ENCODE measurements around the gene ADARB2.
"Not testable (repeated sequence)": the region's sequence is repeated elsewhere in the genome, so short reads cannot be mapped to it uniquely, and the experiment has no call there.

The ADARB2 gene

DNA sequence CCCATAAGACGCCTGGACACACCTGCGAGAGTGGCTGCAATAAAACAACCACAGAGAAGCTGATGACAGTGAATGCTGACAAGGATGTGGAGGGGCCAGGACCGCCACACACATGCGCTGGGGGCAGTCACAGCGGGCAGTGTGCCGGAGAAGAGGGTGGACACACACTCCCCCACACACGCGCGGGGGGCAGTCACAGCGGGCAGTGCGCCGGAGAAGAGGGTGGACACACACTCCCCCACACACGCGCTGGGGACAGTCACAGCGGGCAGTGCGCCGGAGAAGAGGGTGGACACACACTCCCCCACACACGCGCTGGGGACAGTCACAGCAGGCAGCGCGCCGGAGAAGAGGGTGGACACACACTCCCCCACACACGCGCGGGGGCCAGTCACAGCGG lies 273.4 kb downstream of the ADARB2 start:
- DNase-seq (ENCODE audit: low spot score) = not testable (repeated sequence)

GRCh38 chr10:1462994-1463633 lies 274.2 kb downstream of the ADARB2 start:
- DNase-seq (ENCODE audit: low spot score) = no peak

DNA sequence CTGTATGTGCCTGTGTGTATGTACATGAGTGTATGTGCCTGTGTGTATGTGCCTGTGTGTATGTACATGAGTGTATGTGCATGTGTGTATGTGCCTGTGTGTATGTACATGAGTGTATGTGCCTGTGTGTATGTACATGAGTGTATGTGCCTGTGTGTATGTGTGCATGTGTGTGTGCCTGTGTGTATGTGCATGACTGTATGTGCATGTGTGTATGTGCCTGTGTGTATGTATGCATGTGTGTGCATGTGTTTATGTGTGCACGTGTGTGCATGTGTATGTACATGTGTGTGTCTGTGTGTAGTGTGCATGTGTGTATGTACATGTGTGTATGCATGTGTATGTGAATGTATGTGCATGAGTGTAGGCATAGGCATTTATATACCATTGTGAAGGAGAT lies 274.8 kb downstream of the ADARB2 start:
- no peak for DNase-seq (ENCODE audit: low spot score)

GRCh38 chr10:1462032-1462431 lies 275.3 kb downstream of the ADARB2 start:
- DNase-seq (ENCODE audit: low spot score) = no peak

DNA sequence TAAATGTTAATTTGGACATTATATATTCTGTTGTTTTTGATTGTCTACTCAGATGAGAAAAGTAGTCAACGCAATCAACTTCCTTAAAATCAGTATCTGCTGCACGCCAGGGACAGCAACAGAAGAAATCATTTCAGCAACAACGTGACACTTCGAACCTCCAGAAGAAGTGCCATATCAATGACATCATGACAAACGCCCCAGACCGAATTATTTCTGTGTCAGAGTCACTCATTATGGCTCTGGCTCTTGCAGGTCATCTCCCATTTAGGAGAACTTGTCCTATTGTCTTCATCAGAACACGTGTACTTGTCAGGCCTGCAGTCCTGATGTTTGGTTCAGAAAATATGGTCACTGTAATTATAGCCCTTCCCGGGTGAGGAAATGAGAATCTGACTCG lies 276.3 kb downstream of the ADARB2 start:
- DNase-seq (ENCODE audit: low spot score) = no peak

DNA sequence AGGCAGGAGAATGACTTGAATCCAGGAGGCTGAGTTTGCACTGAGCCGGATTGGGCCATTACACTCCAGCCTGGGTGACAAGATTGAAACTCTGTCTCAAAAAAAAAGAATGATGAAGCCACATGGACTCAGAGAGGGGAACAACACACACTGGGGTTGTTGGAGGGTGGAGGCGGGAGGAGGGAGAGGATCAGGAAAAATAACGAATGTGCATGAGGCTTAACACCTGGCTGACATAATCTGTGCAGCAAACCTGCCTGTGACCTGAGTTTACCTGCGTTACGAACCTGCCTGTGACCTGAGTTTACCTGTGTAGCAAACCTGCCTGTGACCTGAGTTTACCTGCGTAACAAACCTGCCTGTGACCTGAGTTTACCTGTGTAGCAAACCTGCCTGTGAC lies 277.7 kb downstream of the ADARB2 start:
- not testable (repeated sequence) for DNase-seq (ENCODE audit: low spot score)

GRCh38 chr10:1454951-1455350 lies 282.4 kb downstream of the ADARB2 start:
- no peak for DNase-seq (ENCODE audit: low spot score)

DNA sequence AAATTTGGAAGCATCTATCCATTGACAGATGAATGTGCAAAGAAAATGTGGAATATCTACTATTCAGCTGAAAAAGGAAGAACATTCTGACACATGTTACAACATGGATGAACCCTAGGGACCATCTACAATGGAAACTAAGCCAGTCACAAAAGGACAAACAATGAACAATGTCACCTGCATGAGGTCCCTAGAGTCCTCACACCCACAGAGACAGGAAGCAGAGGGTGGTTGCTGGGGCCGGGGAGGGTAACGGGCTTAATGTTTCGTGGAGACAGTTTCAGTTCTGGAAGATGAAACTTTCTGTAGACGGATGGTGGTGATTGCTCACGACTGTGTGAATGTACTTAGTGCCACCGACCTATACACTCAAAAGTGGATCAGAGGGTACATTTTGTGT lies 282.9 kb downstream of the ADARB2 start:
- DNase-seq (ENCODE audit: low spot score) = no peak

DNA sequence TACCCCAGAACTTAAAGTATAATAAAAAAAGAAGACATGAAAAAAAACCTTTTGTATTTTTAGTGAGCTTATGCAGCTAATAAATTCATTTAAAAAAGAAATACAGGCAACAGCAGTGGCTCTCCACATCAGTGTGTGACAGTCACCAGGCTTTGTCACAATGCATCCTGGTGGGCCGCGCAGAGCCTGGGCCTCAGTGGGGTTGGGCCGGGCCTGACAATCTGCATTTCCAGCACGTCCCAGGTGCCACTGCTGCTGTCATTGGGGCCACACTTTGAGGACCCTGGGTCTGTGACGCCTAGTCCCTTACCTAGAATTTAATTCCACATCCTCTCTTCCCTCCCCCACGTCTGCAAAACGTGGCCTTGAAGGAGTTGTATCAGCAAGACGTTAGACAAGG lies 284.5 kb downstream of the ADARB2 start:
- DNase-seq (ENCODE audit: low spot score) = no peak

- DNase-seq (ENCODE audit: low spot score) = no peak
These were observed 285.4 kb downstream of the ADARB2 start for GRCh38 chr10:1451941-1452340.

GRCh38 chr10:1451362-1451888 lies 285.9 kb downstream of the ADARB2 start:
- DNase-seq (ENCODE audit: low spot score) = no peak

DNA sequence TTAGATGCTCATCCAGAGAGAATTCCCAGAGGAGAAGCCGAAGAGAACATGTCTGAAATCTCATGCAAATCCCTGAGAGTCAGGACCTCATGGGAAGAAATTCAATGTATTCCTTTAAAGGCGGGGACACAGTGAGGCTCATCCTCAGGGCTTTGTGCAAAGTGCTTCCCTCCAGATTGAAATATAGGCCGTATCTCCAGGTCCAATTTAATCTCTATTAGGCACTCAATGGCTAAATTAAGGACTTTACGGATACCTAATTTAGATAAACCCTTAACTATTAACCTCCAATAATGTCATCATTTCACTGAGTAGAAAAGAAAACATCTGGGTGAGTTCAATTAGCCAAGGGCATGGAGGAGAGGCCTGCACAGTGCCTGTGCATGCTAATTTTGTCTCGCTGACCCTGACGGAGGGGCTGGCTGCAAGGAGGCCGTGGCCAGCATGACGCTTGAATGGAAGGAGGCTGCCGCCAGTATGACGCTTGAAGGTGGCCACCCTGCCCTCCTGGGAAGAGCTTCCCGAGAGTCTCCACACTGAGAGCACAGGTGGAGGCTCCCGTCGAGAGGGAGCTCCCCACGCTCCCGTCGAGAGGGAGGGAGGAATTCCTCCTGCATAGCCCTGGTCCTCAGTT lies 287.6 kb downstream of the ADARB2 start:
- no peak for DNase-seq (ENCODE audit: low spot score)

- DNase-seq (ENCODE audit: low spot score) = no peak
These were observed 288.3 kb downstream of the ADARB2 start for GRCh38 chr10:1449021-1449420.

- no peak for DNase-seq (ENCODE audit: low spot score)
These were observed 288.9 kb downstream of the ADARB2 start for GRCh38 chr10:1448252-1448930.

DNA sequence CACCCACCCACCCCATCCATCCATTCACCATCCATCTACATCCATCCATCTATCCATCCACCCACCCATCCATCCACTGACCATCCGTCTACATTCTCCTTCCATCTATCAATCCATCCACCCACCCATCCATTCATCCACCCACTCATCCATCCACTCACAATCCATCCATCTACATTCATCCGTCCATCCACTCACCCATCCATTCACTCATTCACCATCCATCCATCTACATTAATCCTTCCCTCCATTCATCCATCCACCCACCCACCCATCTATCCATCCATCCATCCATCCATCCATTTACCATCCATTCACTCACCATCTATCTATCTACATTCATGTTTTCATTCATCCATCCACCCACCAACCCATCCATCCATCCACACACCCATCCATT lies 292.5 kb downstream of the ADARB2 start:
- no peak for DNase-seq (ENCODE audit: low spot score)

DNA sequence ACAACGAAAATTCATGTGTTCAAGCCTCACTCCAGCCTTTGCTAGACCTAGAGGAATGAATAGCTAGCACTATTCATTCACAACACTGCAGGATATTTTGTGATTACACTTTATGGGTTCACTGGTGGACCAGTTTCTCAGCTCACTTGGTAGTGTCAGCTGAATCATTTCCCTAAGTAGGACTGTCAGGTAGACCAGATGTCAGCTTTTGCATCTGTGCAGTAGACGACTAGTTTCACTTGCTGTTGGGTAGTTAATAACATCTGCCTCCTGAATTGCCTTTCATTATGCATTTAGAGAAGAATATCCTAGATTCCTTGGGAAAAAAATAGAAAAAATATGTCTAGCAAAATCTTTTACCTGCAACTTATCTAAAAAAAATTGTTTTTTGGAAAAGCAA lies 296.4 kb downstream of the ADARB2 start:
- DNase-seq (ENCODE audit: low spot score) = no peak

DNA sequence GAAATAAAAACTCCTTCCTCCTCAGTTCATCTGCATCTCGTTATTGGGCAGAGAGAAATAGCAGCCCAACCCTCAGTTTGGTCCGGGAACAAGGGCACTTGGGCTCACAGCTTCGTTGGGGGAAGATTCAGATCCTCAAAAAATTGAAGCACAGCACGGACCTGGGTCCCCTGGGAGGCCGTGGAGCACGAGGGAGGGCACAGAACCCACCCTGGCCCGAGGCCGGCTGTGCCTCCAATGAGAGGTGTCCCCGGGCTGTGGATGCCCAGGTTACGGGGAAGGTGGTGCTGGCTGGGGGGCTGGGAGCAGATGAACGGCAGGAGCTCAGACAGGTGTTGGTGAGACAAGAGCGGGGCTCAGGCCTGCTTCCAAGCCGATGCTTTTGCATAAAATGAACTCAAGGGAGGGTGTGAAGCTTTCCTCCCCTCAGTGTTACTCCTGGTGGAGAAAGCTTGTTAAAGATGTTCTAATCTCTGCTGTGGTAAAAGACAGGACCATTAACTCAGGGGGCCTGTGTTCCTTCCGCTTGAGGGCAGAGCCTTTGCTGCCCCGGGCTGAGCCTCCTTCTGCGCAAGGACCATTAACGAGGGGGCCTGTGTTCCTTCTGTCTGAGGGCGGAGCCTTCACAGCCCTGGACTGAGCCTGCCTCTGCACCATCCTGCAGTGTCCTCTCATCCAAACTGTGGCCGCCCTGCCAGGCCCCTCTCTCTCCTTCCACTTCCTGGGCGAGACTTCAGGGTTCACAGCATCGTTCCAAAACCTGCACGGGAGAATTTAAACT lies 302.2 kb downstream of the ADARB2 start:
- no peak for DNase-seq (ENCODE audit: low spot score)

DNA sequence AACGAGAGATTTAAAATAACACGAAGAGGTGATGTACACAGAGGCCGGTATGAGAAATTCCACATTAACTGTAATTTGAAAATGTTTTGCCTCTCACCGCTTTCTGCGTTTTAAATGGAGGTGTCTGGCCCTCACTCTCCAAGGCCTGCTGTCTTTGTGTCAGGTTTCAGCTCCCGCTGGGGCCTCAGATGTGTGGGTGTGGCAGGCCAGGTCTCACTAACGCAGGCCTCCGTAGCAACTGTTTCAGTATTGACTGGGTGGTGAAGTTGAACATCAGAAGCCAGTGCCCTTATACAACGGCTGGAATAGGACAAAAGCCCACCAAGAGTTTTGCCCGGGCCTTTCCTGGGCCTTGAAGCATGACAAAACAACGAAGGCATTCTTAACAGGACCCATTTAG lies 303.1 kb downstream of the ADARB2 start:
- DNase-seq (ENCODE audit: low spot score) = no peak

DNA sequence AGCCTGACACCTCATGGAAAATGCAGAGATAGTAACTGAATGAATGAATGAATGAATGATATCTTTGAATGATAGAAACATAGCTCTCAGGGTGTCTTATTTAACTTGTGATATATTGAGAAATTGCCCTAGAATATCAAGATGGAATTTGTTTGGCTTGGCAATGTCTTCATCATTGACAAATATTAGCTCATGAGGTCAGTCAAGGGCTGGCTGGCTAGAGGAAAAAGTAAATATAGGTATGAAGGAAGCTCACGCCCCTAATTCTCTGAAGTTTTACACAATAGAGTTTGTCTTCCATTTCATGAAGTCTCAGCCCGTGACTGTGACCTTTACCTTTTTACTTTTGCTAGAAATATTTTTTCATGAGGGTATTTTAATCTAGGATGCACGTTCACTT lies 305.2 kb downstream of the ADARB2 start:
- no peak for DNase-seq (ENCODE audit: low spot score)

- DNase-seq (ENCODE audit: low spot score) = no peak
These were observed 306.1 kb downstream of the ADARB2 start for GRCh38 chr10:1431229-1431628.

DNA sequence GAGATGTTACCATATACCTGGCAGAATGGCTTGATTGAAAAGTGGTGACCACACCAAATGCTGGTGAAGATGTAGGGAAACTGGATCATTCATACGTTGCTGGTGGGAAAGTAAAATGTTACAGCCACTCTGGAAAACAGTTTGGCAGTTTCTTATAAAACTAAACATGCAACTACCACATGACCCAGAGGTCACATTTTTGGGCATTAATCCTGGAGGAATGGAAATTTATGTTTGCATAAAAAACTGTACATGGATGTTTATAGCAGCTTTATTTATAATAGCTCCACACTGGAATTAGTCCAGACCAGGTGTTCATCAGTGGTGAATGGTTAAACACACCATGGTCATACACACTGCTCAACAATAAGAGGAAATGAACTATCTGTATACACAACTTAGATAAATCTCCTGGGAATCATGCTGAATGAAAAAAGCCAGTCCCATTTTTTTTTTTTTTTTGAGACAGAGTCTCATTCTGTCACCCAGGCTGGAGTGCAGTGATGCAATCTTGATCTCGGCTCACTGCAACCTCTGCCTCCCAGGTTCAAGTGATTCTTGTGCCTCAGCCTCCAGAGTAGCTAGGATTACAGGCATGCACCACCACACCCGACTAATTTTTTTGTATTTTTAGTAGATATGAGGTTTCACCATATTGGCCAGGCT lies 309.7 kb downstream of the ADARB2 start:
- not testable (repeated sequence) for DNase-seq (ENCODE audit: low spot score)

- DNase-seq (ENCODE audit: low spot score) = no peak
These were observed 310.5 kb downstream of the ADARB2 start for GRCh38 chr10:1426786-1427185.

All from LoVo (cell line).